Skin of body (tissue), 2 donors: ENCODE data around the gene ABCC6. TPM values are rescaled to one million over a fixed set of nuclear protein-coding genes. Genes with fewer than 3 reads are reported as not detected.
"Not testable (repeated sequence)": the region's sequence is repeated elsewhere in the genome, so short reads cannot be mapped to it uniquely, and the experiment has no call there.

Experiments used
- DNase-seq: peaks from one replicate; lab custom pipeline; 2025; lab: John Stamatoyannopoulos, UW
- total RNA-seq: library from RNA; depleted of rRNA; stranded (reverse); fragments of >200 nt; gene quantifications from one replicate; pipeline ENCODE4 v1.2.3, GENCODE V29; 2014

Gene ABCC6
- total RNA-seq, 1 donor from 2014 or later = 1.9 TPM

GRCh38 chr16:16162591-16162990 is 60.7 kb downstream of the ABCC6 start:
- no peak for DNase-seq

- DNase-seq = not testable (repeated sequence)
These were observed 61.5 kb downstream of the ABCC6 start for GRCh38 chr16:16161840-16162239.

GRCh38 chr16:16161319-16161718 is 62.0 kb downstream of the ABCC6 start:
- DNase-seq = no peak

- no peak for DNase-seq
These were observed 63.6 kb downstream of the ABCC6 start for GRCh38 chr16:16159662-16160061.

GRCh38 chr16:16158741-16159374 is 64.4 kb downstream of the ABCC6 start:
- no peak for DNase-seq

GRCh38 chr16:16158082-16158658 is 65.1 kb downstream of the ABCC6 start:
- no peak for DNase-seq

GRCh38 chr16:16157166-16157565 is 66.1 kb downstream of the ABCC6 start:
- no peak for DNase-seq

GRCh38 chr16:16155234-16155633 is 68.1 kb downstream of the ABCC6 start:
- no peak for DNase-seq

- DNase-seq = no peak
These were observed 68.9 kb downstream of the ABCC6 start for GRCh38 chr16:16154281-16154951.

- DNase-seq = not testable (repeated sequence)
These were observed 70.3 kb downstream of the ABCC6 start for GRCh38 chr16:16153000-16153399.

- no peak for DNase-seq
These were observed 72.0 kb downstream of the ABCC6 start for GRCh38 chr16:16151315-16151714.

- DNase-seq = no peak
These were observed 72.5 kb downstream of the ABCC6 start for GRCh38 chr16:16150878-16151152.

- DNase-seq = peak; percentile 9
These were observed 73.0 kb downstream of the ABCC6 start for GRCh38 chr16:16150117-16150877.

- DNase-seq = no peak
These were observed 73.6 kb downstream of the ABCC6 start for GRCh38 chr16:16149710-16150116.

- DNase-seq = no peak
These were observed 74.5 kb downstream of the ABCC6 start for GRCh38 chr16:16148755-16149154.

GRCh38 chr16:16148000-16148599 is 75.2 kb downstream of the ABCC6 start:
- not testable (repeated sequence) for DNase-seq

GRCh38 chr16:16147316-16147999 is 75.8 kb downstream of the ABCC6 start:
- no peak for DNase-seq

- DNase-seq = no peak
These were observed 76.6 kb downstream of the ABCC6 start for GRCh38 chr16:16146380-16147315.

GRCh38 chr16:16145286-16145685 is 78.0 kb downstream of the ABCC6 start:
- DNase-seq = no peak

- DNase-seq = no peak
These were observed 78.9 kb downstream of the ABCC6 start for GRCh38 chr16:16144416-16144815.
